PC-9 (cell line): ENCODE data around the gene MYBPHL.

Source experiments
- EZH2 ChIP-seq: fragments of 200-600 bp; sonication (generic); IDR thresholded peaks from 2 replicates; pipeline ENCODE4 v1.8.0; 2017; ENCODE audit warnings: antibody characterized with exemption, low read depth
- TF ChIP-seq, protein P1 (sequence below): fragments of 200-600 bp; sonication (generic); conservative IDR thresholded peaks from 2 replicates; pipeline ENCODE4 v1.6.1; 2017; ENCODE audit warnings: mixed run types, antibody characterized with exemption, mild to moderate bottlenecking, moderate library complexity

GRCh38 chr1:109273570-109274288 is 33.1 kb downstream of the MYBPHL start:
- TF ChIP-seq EZH2, result no peak
- TF ChIP-seq, protein P1, sequence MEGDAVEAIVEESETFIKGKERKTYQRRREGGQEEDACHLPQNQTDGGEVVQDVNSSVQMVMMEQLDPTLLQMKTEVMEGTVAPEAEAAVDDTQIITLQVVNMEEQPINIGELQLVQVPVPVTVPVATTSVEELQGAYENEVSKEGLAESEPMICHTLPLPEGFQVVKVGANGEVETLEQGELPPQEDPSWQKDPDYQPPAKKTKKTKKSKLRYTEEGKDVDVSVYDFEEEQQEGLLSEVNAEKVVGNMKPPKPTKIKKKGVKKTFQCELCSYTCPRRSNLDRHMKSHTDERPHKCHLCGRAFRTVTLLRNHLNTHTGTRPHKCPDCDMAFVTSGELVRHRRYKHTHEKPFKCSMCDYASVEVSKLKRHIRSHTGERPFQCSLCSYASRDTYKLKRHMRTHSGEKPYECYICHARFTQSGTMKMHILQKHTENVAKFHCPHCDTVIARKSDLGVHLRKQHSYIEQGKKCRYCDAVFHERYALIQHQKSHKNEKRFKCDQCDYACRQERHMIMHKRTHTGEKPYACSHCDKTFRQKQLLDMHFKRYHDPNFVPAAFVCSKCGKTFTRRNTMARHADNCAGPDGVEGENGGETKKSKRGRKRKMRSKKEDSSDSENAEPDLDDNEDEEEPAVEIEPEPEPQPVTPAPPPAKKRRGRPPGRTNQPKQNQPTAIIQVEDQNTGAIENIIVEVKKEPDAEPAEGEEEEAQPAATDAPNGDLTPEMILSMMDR, result no peak
